CD4-positive, alpha-beta T cell (primary cell): ENCODE results near the gene NFE2L2. TPM values are rescaled to one million over a fixed set of nuclear protein-coding genes. Genes with fewer than 3 reads are reported as not detected.

Experiments
- ATAC-seq: fragments of 200-7000 bp; cut with Tn5 transposase; one replicate; pipeline ENCODE4 v1.10.0; 2022; ENCODE audit warnings: mild to moderate bottlenecking; ENCODE audit not compliant: poor library complexity
- CTCF ChIA-PET: fragments of 350-600 bp; sonication (Branson Sonifier 250); formaldehyde crosslinking; loops from one replicate; lab custom pipeline; 2021; ENCODE audit warnings: antibody characterized with exemption, inconsistent platforms; lab: Charles Lee
- POLR2A ChIA-PET: fragments of 350-600 bp; sonication (Branson Sonifier 250); formaldehyde crosslinking; loops from one replicate; lab custom pipeline; 2021; ENCODE audit warnings: antibody characterized with exemption, inconsistent platforms; lab: Charles Lee
- DNase-seq, 14 experiments: peaks; one replicate each; pipeline ENCODE4 v3.0.0-alpha.2; 2013 to 2020; ENCODE audit warnings: mixed read lengths in 2 of 14
- H3K27ac ChIP-seq, 2 donors: one replicate each; pipeline versions ENCODE4 v1.5.1 to v1.7.0; 2013; ENCODE audit warnings: low read length in 2 of 2, low read depth in 1 of 2, mild to moderate bottlenecking in 1 of 2
- H3K27me3 ChIP-seq, 2 experiments: 1 replicate in 1 of 2; 2 replicates in 1 of 2; pipeline versions ENCODE4 v1.6.1 to v1.7.0; 2013; ENCODE audit warnings: low read length in 2 of 2, control low read depth in 1 of 2, mild to moderate bottlenecking in 1 of 2, moderate library complexity in 1 of 2; ENCODE audit not compliant: insufficient read depth in 2 of 2, control insufficient read depth in 1 of 2
- H3K36me3 ChIP-seq: one replicate; pipeline ENCODE4 v1.6.1; 2013; ENCODE audit warnings: low read length, control low read depth; ENCODE audit not compliant: insufficient read depth
- H3K4me1 ChIP-seq: one replicate; pipeline ENCODE4 v1.6.1; 2013; ENCODE audit warnings: low read length, control low read depth; ENCODE audit not compliant: insufficient read depth
- H3K4me3 ChIP-seq: one replicate; pipeline ENCODE4 v1.5.1; 2013; ENCODE audit warnings: mild to moderate bottlenecking, low read length, moderate library complexity
- H3K9me3 ChIP-seq, 2 experiments: 1 replicate in 1 of 2; 2 replicates in 1 of 2; pipeline versions ENCODE4 v1.6.1 to v1.7.0; 2013; ENCODE audit warnings: low read length in 2 of 2, mild to moderate bottlenecking in 2 of 2, control low read depth in 1 of 2, moderate library complexity in 1 of 2; ENCODE audit not compliant: control insufficient read depth in 1 of 2, insufficient read depth in 1 of 2
- H3K27ac Mint-ChIP-seq: one replicate; pipeline ENCODE4 v1.8.0; 2020; ENCODE audit warnings: mixed read lengths
- H3K27me3 Mint-ChIP-seq: one replicate; pipeline ENCODE4 v1.8.0; 2021; ENCODE audit warnings: mixed read lengths
- H3K36me3 Mint-ChIP-seq: one replicate; pipeline ENCODE4 v1.8.0; 2021; ENCODE audit warnings: low read depth, mixed read lengths
- H3K4me1 Mint-ChIP-seq: one replicate; pipeline ENCODE4 v1.8.0; 2021; ENCODE audit warnings: low read depth, mixed read lengths
- H3K4me3 Mint-ChIP-seq: one replicate; pipeline ENCODE4 v1.8.0; 2020; ENCODE audit warnings: mild to moderate bottlenecking, mixed read lengths
- H3K9me3 Mint-ChIP-seq: one replicate; pipeline ENCODE4 v1.8.0; 2020; ENCODE audit warnings: mixed read lengths
- intact Hi-C, 2 experiments: fragments of 100-400 bp; cut with DNase I in 1 of 2; cut with micrococcal nuclease in 1 of 2; formaldehyde crosslinking; loops; one replicate each; pipeline versions ENCODE4 v1.15.1 to v1.9.0; 2023 to 2025; cut with DNase I, micrococcal nuclease
- microRNA-seq: library from miRNA; unstranded; fragments of <30 nt; microRNA quantifications from one replicate; pipeline ENCODE4 v1.2.0, GENCODE V29; 2021; ENCODE audit warnings: borderline microRNAs expressed, borderline replicate concordance
- total RNA-seq, 174 experiments: library from RNA in 2 of 174; stranded (reverse) in 2 of 174; gene quantifications; one replicate each; pipeline ENCODE4 v1.2.3 and lab custom pipeline; 2021 to 2026
- TF ChIP-seq, protein P1 (sequence below): fragments of 200-600 bp; IDR thresholded peaks from one replicate; pipeline ENCODE4 v1.8.0; 2022; ENCODE audit warnings: antibody characterized with exemption, mild to moderate bottlenecking

Gene NFE2L2
- total RNA-seq, 2 experiments from 2014 or later: 53.3 to 57.8 TPM

GRCh38 chr2:177184606-177185005 lies 79.9 kb downstream of the NFE2L2 start:
- Histone ChIP-seq H3K9me3 (no peaks in the 10 kb centered on the region), H3K27me3 (no peaks in the 10 kb centered on the region), H3K4me1 (no peaks in the 10 kb centered on the region), H3K36me3 (no peaks in the 10 kb centered on the region), H3K4me3 (no peak overlapping the region), H3K27ac (no peak overlapping the region)
- no peak overlapping the region for H3K4me3 Mint-ChIP-seq
- no peak for ATAC-seq
- DNase-seq: no peak
- H3K9me3 Mint-ChIP-seq: no peaks in the 10 kb centered on the region
- intact Hi-C loops: no loop called here
- H3K27ac Mint-ChIP-seq: no peak overlapping the region
- ChIA-PET POLR2A (interaction anchor here (0.7 kb wide), 1 partner anchor 79 kb away, joined by 3 read pairs; no protein-coding TSS in a partner anchor), CTCF (interaction anchor here (0.7 to 1.4 kb wide), 2 partner anchors 20 to 35 kb away, joined by 4 read pairs; no protein-coding TSS in a partner anchor)
- TF ChIP-seq, protein P1, sequence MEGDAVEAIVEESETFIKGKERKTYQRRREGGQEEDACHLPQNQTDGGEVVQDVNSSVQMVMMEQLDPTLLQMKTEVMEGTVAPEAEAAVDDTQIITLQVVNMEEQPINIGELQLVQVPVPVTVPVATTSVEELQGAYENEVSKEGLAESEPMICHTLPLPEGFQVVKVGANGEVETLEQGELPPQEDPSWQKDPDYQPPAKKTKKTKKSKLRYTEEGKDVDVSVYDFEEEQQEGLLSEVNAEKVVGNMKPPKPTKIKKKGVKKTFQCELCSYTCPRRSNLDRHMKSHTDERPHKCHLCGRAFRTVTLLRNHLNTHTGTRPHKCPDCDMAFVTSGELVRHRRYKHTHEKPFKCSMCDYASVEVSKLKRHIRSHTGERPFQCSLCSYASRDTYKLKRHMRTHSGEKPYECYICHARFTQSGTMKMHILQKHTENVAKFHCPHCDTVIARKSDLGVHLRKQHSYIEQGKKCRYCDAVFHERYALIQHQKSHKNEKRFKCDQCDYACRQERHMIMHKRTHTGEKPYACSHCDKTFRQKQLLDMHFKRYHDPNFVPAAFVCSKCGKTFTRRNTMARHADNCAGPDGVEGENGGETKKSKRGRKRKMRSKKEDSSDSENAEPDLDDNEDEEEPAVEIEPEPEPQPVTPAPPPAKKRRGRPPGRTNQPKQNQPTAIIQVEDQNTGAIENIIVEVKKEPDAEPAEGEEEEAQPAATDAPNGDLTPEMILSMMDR: no peak
- H3K27me3 Mint-ChIP-seq: no peaks in the 10 kb centered on the region
- no peaks in the 10 kb centered on the region for H3K4me1 Mint-ChIP-seq
- H3K36me3 Mint-ChIP-seq: no peaks in the 10 kb centered on the region

DNA sequence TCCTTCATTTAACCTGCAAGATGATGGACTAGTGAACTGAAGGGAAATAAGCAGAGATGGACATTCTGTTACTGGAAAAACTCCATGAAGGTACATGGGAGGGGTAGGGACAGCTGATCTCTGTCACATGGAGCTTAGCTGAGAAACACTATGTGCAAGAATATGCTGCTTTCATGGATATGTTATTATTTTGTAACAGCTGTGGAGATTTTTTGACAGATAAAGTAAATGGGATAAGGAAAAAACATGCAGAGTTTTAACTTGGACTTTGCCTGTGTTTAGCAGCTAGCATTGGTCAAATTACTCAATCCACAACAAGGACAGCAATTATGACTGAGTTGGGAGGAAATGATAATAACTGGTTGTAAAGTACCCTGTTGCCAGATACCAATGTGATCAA lies 80.7 kb downstream of the NFE2L2 start:
- H3K27ac Mint-ChIP-seq: no peak overlapping the region
- Histone ChIP-seq H3K27me3 (no peaks in the 10 kb centered on the region), H3K4me1 (no peaks in the 10 kb centered on the region), H3K4me3 (no peak overlapping the region), H3K36me3 (no peaks in the 10 kb centered on the region), H3K9me3 (no peaks in the 10 kb centered on the region), H3K27ac (no peak overlapping the region)
- TF ChIP-seq, protein P1: no peak
- intact Hi-C loops: no loop called here
- no peaks in the 10 kb centered on the region for H3K36me3 Mint-ChIP-seq
- H3K4me1 Mint-ChIP-seq: no peaks in the 10 kb centered on the region
- no peak for ATAC-seq
- H3K4me3 Mint-ChIP-seq: no peak overlapping the region
- DNase-seq: no peak
- CTCF ChIA-PET: interaction anchor here (1.4 kb wide), 1 partner anchor 19 kb away, joined by 4 read pairs; no protein-coding TSS in a partner anchor
- H3K27me3 Mint-ChIP-seq: no peaks in the 10 kb centered on the region
- POLR2A ChIA-PET: no interaction called here
- no peaks in the 10 kb centered on the region for H3K9me3 Mint-ChIP-seq

Small RNA genes lying within 50 kb of the gene (microRNA-seq; reads per million reads assigned to microRNA genes)
- gene MIR3128 (not detected), gene MIR6512 (not detected)

Other genes with a start within 250 kb of the NFE2L2 start
- 100 to 1,000 TPM; 162 to 167 TPM for gene HNRNPA3, start 51.9 kb downstream of the NFE2L2 start, total RNA-seq
- 10 to 100 TPM; 21.5 to 23.9 TPM for gene AGPS, start 128.0 kb upstream of the NFE2L2 start, total RNA-seq